GM12872 (cell line): Measurements from ENCODE around the gene LDLR.

Source experiments
- TF ChIP-seq, protein P1 (sequence below): IDR thresholded peaks from 3 replicates; pipeline ENCODE4 v1.5.1; 2011; ENCODE audit warnings: low read depth, mild to moderate bottlenecking, low read length, moderate library complexity; ENCODE audit not compliant: insufficient read depth

LDLR gene

DNA sequence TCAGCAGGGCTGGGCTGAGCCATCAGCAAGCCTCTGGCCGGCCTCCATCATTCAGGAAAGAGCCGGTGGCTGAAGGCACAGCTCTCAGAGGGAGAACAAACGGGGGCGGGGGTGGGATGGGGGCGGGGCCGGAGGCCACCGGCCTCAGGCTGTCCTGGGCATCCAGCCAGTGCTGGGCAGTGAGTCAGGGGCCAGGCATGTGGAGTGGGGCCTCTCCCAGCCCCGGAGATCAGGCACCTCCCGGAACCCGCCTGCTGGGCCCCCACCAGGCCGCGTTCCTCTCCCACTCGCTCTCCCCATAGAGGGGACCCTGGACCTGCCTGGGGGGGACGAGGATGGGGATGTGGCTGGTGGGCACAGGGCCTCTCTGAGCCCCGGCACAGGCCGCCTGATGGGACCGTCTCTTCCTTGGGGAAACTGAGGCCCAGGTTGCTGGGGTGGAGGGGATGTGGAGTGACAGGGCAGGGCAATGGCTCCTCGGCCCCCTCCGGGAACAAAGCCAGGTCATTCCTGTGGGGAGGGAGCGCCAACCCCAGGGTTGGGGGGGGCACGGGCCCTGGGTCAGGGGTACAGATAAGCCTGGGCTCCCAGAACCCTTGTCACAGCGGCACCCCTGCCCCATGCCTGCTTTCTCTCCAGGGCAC lies 53.4 kb downstream of the LDLR start:
- TF ChIP-seq, protein P1, sequence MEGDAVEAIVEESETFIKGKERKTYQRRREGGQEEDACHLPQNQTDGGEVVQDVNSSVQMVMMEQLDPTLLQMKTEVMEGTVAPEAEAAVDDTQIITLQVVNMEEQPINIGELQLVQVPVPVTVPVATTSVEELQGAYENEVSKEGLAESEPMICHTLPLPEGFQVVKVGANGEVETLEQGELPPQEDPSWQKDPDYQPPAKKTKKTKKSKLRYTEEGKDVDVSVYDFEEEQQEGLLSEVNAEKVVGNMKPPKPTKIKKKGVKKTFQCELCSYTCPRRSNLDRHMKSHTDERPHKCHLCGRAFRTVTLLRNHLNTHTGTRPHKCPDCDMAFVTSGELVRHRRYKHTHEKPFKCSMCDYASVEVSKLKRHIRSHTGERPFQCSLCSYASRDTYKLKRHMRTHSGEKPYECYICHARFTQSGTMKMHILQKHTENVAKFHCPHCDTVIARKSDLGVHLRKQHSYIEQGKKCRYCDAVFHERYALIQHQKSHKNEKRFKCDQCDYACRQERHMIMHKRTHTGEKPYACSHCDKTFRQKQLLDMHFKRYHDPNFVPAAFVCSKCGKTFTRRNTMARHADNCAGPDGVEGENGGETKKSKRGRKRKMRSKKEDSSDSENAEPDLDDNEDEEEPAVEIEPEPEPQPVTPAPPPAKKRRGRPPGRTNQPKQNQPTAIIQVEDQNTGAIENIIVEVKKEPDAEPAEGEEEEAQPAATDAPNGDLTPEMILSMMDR: no peak

DNA sequence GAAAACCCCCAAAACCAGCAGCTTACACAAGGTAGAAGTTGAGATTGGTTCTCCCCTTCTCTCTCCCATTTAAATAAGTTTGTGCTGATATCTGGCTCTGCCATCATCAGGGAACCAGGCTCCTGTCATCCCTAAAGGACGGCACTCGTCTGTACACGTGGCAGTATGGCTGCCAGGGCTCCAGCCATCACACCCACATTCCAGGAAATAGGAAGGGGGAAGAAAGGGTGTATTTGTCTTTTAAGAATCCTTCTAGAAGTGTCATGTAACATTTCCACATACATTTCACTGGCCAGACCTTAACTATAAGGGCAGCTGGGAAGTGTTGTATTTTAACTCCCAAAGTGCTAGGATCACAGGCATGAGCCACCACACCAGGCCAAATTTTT lies 56.3 kb downstream of the LDLR start:
- TF ChIP-seq, protein P1: no peak

DNA sequence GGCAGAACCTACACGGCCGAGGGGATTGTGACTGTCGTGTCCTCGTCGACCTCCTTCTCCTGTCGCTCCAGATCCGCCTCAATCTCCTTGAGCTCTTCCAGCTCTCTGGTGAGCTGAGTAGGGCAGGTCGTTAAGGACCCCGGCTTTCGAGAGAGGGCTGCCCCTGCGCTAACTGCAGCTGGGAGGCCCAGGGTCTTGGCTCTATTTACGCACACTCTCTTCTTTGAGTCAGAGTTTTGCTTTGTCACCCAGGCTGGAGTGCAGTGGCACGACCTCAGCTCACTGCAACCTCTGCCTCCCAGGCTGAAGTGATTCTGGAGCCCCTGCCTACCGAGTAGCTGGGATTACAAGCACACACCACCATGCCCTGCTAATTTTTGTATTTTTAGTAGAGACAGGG lies 58.7 kb downstream of the LDLR start:
- TF ChIP-seq, protein P1: no peak

DNA sequence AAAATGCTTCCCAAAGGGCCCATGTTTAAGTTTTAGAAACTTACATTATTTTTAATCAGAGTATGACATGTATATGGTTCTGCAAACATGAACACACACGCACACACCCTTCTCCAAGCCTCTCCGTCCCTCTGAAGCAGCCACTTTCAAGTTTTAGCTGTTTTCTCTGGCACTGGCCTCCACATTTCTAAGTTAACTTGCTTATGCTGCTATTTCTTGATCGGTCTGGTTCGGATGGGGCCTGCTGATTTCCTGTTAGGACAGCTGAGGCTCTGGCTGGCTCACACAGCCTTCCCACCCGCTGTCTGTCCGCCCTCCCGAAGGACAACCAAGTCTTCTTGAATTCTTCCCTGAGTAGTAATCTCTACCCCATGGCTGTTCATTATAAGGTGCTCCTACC lies 61.9 kb downstream of the LDLR start:
- TF ChIP-seq, protein P1: no peak

- TF ChIP-seq, protein P1: no peak
Observed at GRCh38 chr19:11152318-11153062, 63.2 kb downstream of the LDLR start.

- TF ChIP-seq, protein P1: no peak
Observed at GRCh38 chr19:11154683-11155047, 65.4 kb downstream of the LDLR start.

- TF ChIP-seq, protein P1: no peak
Observed at GRCh38 chr19:11155373-11156120, 66.3 kb downstream of the LDLR start, which contains the start of gene SPC24. SPC24 (minus strand) TSS chr19:11155782; CDS start chr19:11155776, 6 bp downstream.
